SIG-M5 (cell line): ENCODE results near the gene R3HDM2.
"Not testable (repeated sequence)": the region's sequence is repeated elsewhere in the genome, so short reads cannot be mapped to it uniquely, and the experiment has no call there.

Experiments
- DNase-seq: peaks from one replicate; lab custom pipeline; 2025; lab: John Stamatoyannopoulos, UW

R3HDM2 gene

GRCh38 chr12:57329219-57329618, 101.6 kb downstream of the R3HDM2 start:
- DNase-seq, result no peak

GRCh38 chr12:57325395-57325794, 105.4 kb downstream of the R3HDM2 start:
- DNase-seq, result no peak

GRCh38 chr12:57323416-57323815, 107.4 kb downstream of the R3HDM2 start:
- no peak for DNase-seq

GRCh38 chr12:57320639-57321038, 110.2 kb downstream of the R3HDM2 start:
- no peak for DNase-seq

- DNase-seq, result no peak
These were observed 111.0 kb downstream of the R3HDM2 start for GRCh38 chr12:57319678-57320469.

- DNase-seq, result no peak
These were observed 115.2 kb downstream of the R3HDM2 start for GRCh38 chr12:57315681-57316080.

- not testable (repeated sequence) for DNase-seq
These were observed 118.6 kb downstream of the R3HDM2 start for GRCh38 chr12:57312287-57312686.

GRCh38 chr12:57309420-57309819, 121.4 kb downstream of the R3HDM2 start:
- DNase-seq, result no peak

GRCh38 chr12:57300961-57301584, 129.8 kb downstream of the R3HDM2 start:
- no peak for DNase-seq

- DNase-seq, result no peak
These were observed 131.3 kb downstream of the R3HDM2 start for GRCh38 chr12:57299514-57300016.

GRCh38 chr12:57296291-57296690, 134.6 kb downstream of the R3HDM2 start:
- no peak for DNase-seq

- DNase-seq, result not testable (repeated sequence)
These were observed 148.8 kb downstream of the R3HDM2 start for GRCh38 chr12:57282073-57282472.

GRCh38 chr12:57280211-57281062, 150.4 kb downstream of the R3HDM2 start:
- DNase-seq, result peak; percentile 61

GRCh38 chr12:57278465-57279381, 152.1 kb downstream of the R3HDM2 start:
- DNase-seq, result no peak

GRCh38 chr12:57276935-57277563, 153.8 kb downstream of the R3HDM2 start:
- no peak for DNase-seq

- DNase-seq, result not testable (repeated sequence)
These were observed 154.6 kb downstream of the R3HDM2 start for GRCh38 chr12:57276233-57276632.

- no peak for DNase-seq
These were observed 157.3 kb downstream of the R3HDM2 start for GRCh38 chr12:57273516-57273915.

- DNase-seq, result no peak
These were observed 158.3 kb downstream of the R3HDM2 start for GRCh38 chr12:57272337-57273151.

- no peak for DNase-seq
These were observed 159.8 kb downstream of the R3HDM2 start for GRCh38 chr12:57270966-57271470.

- no peak for DNase-seq
These were observed 162.6 kb downstream of the R3HDM2 start for GRCh38 chr12:57268264-57268663.
